Upper lobe of right lung (tissue), 1 donor: ENCODE measurements around the gene SYNE1. TPM values are rescaled to one million over a fixed set of nuclear protein-coding genes. Genes with fewer than 3 reads are reported as not detected.

Source experiments
- ATAC-seq: fragments of 200-7000 bp; cut with Tn5 transposase; one replicate; pipeline ENCODE4 v1.9.1; 2020; ENCODE audit warnings: mild to moderate bottlenecking, moderate library complexity
- DNase-seq: peaks from one replicate; pipeline ENCODE4 v3.0.0-alpha.2; 2020
- H3K27ac ChIP-seq: fragments of 200-600 bp; one replicate; pipeline ENCODE4 v1.8.0; 2022
- H3K27me3 ChIP-seq: fragments of 200-600 bp; one replicate; pipeline ENCODE4 v1.8.0; 2022; ENCODE audit warnings: mild to moderate bottlenecking
- H3K36me3 ChIP-seq: fragments of 200-600 bp; one replicate; pipeline ENCODE4 v1.8.0; 2022
- H3K4me1 ChIP-seq: fragments of 200-600 bp; one replicate; pipeline ENCODE4 v1.8.0; 2022
- H3K4me3 ChIP-seq: fragments of 200-600 bp; one replicate; pipeline ENCODE4 v1.8.0; 2022; ENCODE audit warnings: mild to moderate bottlenecking
- H3K9me3 ChIP-seq: fragments of 200-600 bp; one replicate; pipeline ENCODE4 v1.8.0; 2022
- CTCF ChIP-seq: fragments of 200-600 bp; IDR thresholded peaks from one replicate; pipeline ENCODE4 v1.8.0; 2022; ENCODE audit warnings: antibody characterized with exemption
- intact Hi-C: fragments of 100-400 bp; cut with DNase I; formaldehyde crosslinking; loops from one replicate; pipeline ENCODE4 v1.11.0; 2022
- total RNA-seq: library from RNA; stranded (reverse); fragmentation: NEBNext Ultra II Directional; extraction: Animal tissue kit (Norgen Biotek cat#: 25700); gene quantifications from one replicate; pipeline ENCODE4 v1.2.1, GENCODE V29; 2021
- donor health status: DM: no; HTN: yes; CAD: no; lungs with severe emphysema.

The SYNE1 gene
- total RNA-seq, 1 donor from 2014 or later = 168 TPM

GRCh38 chr6:152290693-152291092, 346.5 kb downstream of the SYNE1 start:
- Histone ChIP-seq H3K27ac (no peak overlapping the region), H3K36me3 (peaks cover 73% of the 10 kb centered on the region), H3K4me1 (no peaks in the 10 kb centered on the region), H3K27me3 (no peaks in the 10 kb centered on the region), H3K4me3 (no peak overlapping the region), H3K9me3 (no peaks in the 10 kb centered on the region)
- TF ChIP-seq CTCF = no peak
- no peak for ATAC-seq
- no peak for DNase-seq
- intact Hi-C loops = no loop called here

GRCh38 chr6:152277826-152278329, 359.3 kb downstream of the SYNE1 start:
- H3K27me3 ChIP-seq = no peaks in the 10 kb centered on the region
- TF ChIP-seq CTCF = no peak
- DNase-seq (no peak), ATAC-seq (peak; percentile 30)
- no peak overlapping the region for H3K27ac ChIP-seq
- peaks cover 6% of the 10 kb centered on the region for H3K4me1 ChIP-seq
- H3K4me3 ChIP-seq = no peak overlapping the region
- H3K9me3 ChIP-seq = no peaks in the 10 kb centered on the region
- intact Hi-C loops = no loop called here
- H3K36me3 ChIP-seq = peaks cover 91% of the 10 kb centered on the region

GRCh38 chr6:152273638-152274037, 363.5 kb downstream of the SYNE1 start:
- peak; percentile 56 for ATAC-seq

GRCh38 chr6:152273002-152273401, 364.2 kb downstream of the SYNE1 start:
- Histone ChIP-seq H3K4me1 (peaks cover 10% of the 10 kb centered on the region), H3K36me3 (peaks cover 72% of the 10 kb centered on the region), H3K27me3 (no peaks in the 10 kb centered on the region), H3K9me3 (no peaks in the 10 kb centered on the region), H3K4me3 (no peak overlapping the region), H3K27ac (peak overlapping the region; percentile 56)
- no peak for TF ChIP-seq CTCF
- intact Hi-C loops = no loop called here
- DNase-seq (no peak), ATAC-seq (peak; percentile 49)

More at GRCh38 chr6:152273638-152274037, 363.5 kb downstream of the SYNE1 start:
- no peaks in the 10 kb centered on the region for H3K9me3 ChIP-seq
- TF ChIP-seq CTCF = no peak
- H3K4me3 ChIP-seq = no peak overlapping the region
- no peaks in the 10 kb centered on the region for H3K27me3 ChIP-seq
- H3K27ac ChIP-seq = peak overlapping the region; percentile 56
- intact Hi-C loops = no loop called here
- no peak for DNase-seq
- peaks cover 9% of the 10 kb centered on the region for H3K4me1 ChIP-seq
- H3K36me3 ChIP-seq = peaks cover 75% of the 10 kb centered on the region

- Histone ChIP-seq H3K9me3 (no peaks in the 10 kb centered on the region), H3K27ac (peak overlapping the region; percentile 56), H3K36me3 (peaks cover 72% of the 10 kb centered on the region), H3K27me3 (no peaks in the 10 kb centered on the region), H3K4me1 (peaks cover 15% of the 10 kb centered on the region), H3K4me3 (no peak overlapping the region)
- intact Hi-C loops = no loop called here
- no peak for DNase-seq
- TF ChIP-seq CTCF = no peak
- no peak for ATAC-seq
These were observed 364.7 kb downstream of the SYNE1 start for GRCh38 chr6:152272486-152272885.
